Activated T-cell treated with anti-CD3 and anti-CD28 coated beads, Interleukin-2, amount 50 U/mL, for 48 hours (primary cell): Measurements from ENCODE around the gene RAB19.

Experiments
- DNase-seq, 2 experiments: peaks; one replicate each; pipeline ENCODE4 v3.0.0-alpha.2; 2020

Gene RAB19

DNA sequence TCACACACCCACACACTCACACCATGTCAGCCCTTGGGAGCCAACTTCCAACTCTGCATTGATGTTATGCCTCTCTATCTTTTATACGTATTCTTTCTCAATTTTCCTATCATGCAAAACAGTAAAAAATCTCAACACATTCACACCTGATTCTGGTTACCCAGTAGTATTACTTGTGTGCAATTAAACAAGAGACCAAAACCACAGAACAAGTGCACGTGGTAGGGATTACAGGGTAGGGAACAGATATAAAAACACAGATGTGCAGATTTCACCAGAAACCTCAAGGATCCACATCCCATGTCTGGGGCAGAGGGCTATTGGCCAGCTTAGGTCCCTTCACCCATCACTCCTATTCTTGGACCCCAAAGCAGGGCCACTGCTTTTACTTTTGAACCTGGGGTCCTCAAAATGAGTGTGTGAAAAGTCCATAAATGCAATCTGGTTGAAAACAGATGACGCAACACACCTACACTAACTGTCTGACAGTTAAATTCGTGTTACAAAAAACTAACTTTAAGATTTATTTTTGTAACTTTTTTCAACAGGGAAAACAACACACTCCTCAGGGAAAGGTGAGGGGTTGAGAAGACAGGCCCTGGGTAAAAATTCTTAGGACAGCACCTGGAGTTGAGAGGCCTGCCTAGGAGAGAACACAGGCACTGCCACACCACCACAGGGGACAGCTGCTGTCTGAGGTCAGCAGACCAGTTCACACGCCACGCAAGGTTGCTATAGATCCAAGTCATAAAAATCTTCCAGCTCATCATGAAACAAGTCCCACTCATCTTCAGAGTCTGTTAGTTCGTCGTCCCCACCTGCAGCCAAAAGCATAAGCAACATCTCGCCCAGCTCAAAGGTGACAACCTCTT lies 50.2 kb downstream of the RAB19 start:
- peak; percentile 34 to 44 for DNase-seq

DNA sequence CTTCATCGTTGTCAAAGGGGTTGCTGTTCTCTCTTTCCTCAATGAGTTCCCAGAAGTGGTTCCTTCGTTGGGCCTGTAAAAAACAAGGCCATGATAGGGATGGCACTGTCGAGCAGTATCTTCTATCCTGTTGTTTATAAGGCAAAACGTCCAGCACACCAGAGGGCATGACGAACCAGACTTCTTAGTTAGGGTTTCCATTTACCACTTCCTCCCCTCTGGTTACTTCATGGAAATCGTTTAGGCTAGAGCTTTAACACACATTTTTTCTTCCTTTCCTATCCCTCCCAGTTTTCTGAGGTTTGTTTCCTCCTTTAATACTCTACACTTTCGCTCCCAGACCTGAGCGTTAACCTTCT lies 50.8 kb downstream of the RAB19 start:
- DNase-seq: no peak

- no peak for DNase-seq
Measured at GRCh38 chr7:140455743-140456142, 51.9 kb downstream of the RAB19 start.

GRCh38 chr7:140456551-140457051 lies 52.7 kb downstream of the RAB19 start:
- no peak for DNase-seq

- no peak for DNase-seq
Measured at GRCh38 chr7:140458201-140458600, 54.3 kb downstream of the RAB19 start.

DNA sequence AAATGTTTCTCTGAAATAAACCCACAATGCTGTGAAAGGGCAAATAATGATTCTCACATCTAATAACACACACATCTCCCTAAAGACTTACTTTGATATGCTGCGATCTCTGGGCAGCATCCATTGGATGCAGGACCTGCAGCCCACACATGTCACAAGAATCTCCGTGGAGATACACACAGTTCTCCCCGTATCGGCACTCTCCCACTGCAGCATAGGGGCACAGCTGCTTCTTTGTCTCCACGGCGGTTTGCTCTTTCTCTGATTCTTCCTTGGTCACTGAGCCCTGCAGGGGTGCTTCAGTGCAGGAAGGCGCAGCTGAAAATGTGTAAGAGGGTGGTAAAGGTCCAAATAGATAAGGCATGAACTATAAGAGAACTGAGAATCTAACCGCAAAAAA lies 55.1 kb downstream of the RAB19 start:
- DNase-seq: no peak

- no peak for DNase-seq
Measured at GRCh38 chr7:140463111-140463510, 59.3 kb downstream of the RAB19 start.

DNA sequence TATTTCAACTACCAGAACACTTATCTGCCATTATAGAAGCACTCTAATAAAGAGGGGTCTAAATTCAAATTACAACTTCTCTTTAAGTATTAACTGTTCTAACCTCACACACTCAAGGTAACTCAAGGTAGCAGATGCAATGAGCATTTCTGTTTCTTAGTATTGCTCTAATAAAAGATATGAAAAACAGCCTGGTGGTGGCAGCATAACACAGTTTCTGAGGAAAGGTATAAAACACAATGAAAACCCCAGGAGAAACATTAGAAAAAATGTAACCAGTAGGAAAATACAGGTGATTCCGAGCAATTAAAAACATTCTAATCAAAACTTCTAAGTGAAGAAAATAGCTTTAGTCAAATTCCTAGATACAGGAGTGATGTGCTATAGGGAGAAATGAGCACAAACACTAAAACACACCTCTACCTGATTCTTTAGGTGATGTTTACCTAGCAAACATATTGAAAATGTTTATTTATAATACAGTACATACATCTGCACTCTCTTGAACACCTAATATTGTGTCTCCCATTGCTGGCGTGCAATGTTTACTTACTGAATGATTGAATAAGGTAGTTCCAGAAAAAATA lies 72.0 kb downstream of the RAB19 start:
- peak in 1 of 2 experiments; percentile 32 for DNase-seq

GRCh38 chr7:140476698-140477261 lies 72.9 kb downstream of the RAB19 start:
- no peak for DNase-seq
